Mucosa of descending colon (tissue), 3 donors: ENCODE data around the gene GNAO1. TPM values are rescaled to one million over a fixed set of nuclear protein-coding genes. Genes with fewer than 3 reads are reported as not detected.

Source experiments
- ATAC-seq: fragments of 200-7000 bp; cut with Tn5 transposase; one replicate; pipeline ENCODE4 v1.9.1; 2020; ENCODE audit warnings: mild to moderate bottlenecking, moderate library complexity
- DNase-seq, 3 donors: peaks; one replicate each; pipeline ENCODE4 v3.0.0-alpha.2; 2020
- H3K36me3 ChIP-seq: fragments of 200-600 bp; one replicate; pipeline ENCODE4 v1.8.0; 2021; ENCODE audit warnings: low read depth, mild to moderate bottlenecking
- H3K4me1 ChIP-seq: fragments of 200-600 bp; one replicate; pipeline ENCODE4 v1.8.0; 2021; ENCODE audit warnings: low read depth, mild to moderate bottlenecking
- H3K4me3 ChIP-seq: fragments of 200-600 bp; one replicate; pipeline ENCODE4 v1.8.0; 2021; ENCODE audit warnings: mild to moderate bottlenecking
- H3K9me3 ChIP-seq: fragments of 200-600 bp; one replicate; pipeline ENCODE4 v1.8.0; 2021; ENCODE audit warnings: mild to moderate bottlenecking
- intact Hi-C, 2 donors: fragments of 100-400 bp; cut with DNase I in 1 of 2; cut with micrococcal nuclease in 1 of 2; formaldehyde crosslinking; loops; one replicate each; pipeline versions ENCODE4 v1.11.0 to v1.11.1; 2022; cut with DNase I, micrococcal nuclease
- total RNA-seq, 3 donors: library from RNA; stranded (reverse); fragmentation: NEBNext Ultra II Directional in 2 of 3; extraction: Animal tissue kit (Norgen Biotek cat#: 25700) in 2 of 3; gene quantifications; one replicate each; pipeline versions ENCODE4 v1.2.1 to v1.2.4, GENCODE V29; 2021 to 2023
- TF ChIP-seq, protein P1 (sequence below): fragments of 200-600 bp; IDR thresholded peaks from one replicate; pipeline ENCODE4 v1.8.0; 2022; ENCODE audit warnings: antibody characterized with exemption, mild to moderate bottlenecking
- donor health status: DM: no; HTN: no; CAD: no; lungs with moderate emphysema.
- donor health status: DM: no; HTN: no; CAD: no.
- donor health status: DM: no; HTN: yes; CAD: no.

GNAO1 gene
- total RNA-seq, 3 donors from 2014 or later: 8.3 to 113 (median 9.8) TPM

DNA sequence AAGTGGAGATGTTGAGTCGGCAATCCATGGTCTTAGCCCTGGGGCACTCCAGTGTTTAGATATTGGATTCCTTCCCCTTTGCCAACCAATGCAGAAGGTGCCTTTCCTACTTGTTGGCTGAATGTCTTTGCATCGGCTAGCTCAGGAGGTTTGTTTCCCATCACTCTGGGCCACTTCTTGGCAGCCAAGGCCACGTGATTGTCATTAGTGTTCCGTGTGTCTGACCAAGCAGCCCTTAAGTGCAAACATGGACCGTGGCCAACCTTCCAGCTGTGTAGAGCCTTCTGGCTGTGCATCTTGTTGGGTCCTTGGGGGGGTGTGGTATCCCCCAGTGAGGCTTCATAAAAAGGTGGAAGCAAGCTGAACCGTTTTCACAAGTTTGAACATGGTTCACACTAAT, 66.0 kb downstream of the GNAO1 start:
- peak; percentile 55 to 65 (median 62) for DNase-seq

DNA sequence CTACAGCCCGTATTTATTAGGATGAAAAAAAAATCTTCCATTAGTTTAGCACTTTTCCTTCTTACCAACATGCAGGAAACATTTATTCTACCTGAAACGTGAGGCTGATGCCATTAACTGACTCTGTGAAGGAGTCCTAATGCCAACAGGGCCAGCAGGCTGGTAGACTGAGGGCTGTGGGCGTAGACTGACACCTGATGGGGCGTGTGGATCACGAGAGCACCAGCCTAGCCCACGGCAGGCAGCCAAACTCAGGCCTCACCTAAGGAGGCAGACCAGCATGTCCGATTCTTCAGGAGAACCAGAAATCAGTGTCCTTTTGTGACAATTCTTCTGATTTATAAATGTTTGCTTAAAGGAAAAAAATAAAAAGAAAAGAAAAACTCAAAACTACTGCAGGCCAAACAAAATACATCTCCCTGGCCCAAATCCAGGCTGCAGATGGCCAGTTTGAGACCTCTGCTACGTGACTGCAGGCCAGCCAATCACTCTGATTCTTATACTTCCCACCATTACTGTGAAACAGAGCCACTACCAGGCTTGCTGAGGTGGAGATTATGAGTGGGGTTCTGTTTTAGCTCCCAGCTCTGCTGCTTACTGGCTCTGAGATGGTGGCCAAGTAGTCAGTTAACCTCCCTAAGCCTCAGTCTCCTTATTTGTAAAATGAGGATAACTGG, 66.5 kb downstream of the GNAO1 start:
- no peak for DNase-seq
- ATAC-seq: no peak
- no peak overlapping the region for H3K4me3 ChIP-seq
- H3K4me1 ChIP-seq: peaks cover 4% of the 10 kb centered on the region
- intact Hi-C loops: no loop called here
- H3K9me3 ChIP-seq: no peaks in the 10 kb centered on the region
- no peaks in the 10 kb centered on the region for H3K36me3 ChIP-seq
- TF ChIP-seq, protein P1, sequence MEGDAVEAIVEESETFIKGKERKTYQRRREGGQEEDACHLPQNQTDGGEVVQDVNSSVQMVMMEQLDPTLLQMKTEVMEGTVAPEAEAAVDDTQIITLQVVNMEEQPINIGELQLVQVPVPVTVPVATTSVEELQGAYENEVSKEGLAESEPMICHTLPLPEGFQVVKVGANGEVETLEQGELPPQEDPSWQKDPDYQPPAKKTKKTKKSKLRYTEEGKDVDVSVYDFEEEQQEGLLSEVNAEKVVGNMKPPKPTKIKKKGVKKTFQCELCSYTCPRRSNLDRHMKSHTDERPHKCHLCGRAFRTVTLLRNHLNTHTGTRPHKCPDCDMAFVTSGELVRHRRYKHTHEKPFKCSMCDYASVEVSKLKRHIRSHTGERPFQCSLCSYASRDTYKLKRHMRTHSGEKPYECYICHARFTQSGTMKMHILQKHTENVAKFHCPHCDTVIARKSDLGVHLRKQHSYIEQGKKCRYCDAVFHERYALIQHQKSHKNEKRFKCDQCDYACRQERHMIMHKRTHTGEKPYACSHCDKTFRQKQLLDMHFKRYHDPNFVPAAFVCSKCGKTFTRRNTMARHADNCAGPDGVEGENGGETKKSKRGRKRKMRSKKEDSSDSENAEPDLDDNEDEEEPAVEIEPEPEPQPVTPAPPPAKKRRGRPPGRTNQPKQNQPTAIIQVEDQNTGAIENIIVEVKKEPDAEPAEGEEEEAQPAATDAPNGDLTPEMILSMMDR: no peak

More for the DNA sequence above, 66.0 kb downstream of the GNAO1 start:
- TF ChIP-seq, protein P1: no peak
- peak; percentile 5 for ATAC-seq
- H3K9me3 ChIP-seq: no peaks in the 10 kb centered on the region
- intact Hi-C loops: no loop called here
- H3K36me3 ChIP-seq: no peaks in the 10 kb centered on the region
- H3K4me1 ChIP-seq: no peaks in the 10 kb centered on the region
- no peak overlapping the region for H3K4me3 ChIP-seq

DNA sequence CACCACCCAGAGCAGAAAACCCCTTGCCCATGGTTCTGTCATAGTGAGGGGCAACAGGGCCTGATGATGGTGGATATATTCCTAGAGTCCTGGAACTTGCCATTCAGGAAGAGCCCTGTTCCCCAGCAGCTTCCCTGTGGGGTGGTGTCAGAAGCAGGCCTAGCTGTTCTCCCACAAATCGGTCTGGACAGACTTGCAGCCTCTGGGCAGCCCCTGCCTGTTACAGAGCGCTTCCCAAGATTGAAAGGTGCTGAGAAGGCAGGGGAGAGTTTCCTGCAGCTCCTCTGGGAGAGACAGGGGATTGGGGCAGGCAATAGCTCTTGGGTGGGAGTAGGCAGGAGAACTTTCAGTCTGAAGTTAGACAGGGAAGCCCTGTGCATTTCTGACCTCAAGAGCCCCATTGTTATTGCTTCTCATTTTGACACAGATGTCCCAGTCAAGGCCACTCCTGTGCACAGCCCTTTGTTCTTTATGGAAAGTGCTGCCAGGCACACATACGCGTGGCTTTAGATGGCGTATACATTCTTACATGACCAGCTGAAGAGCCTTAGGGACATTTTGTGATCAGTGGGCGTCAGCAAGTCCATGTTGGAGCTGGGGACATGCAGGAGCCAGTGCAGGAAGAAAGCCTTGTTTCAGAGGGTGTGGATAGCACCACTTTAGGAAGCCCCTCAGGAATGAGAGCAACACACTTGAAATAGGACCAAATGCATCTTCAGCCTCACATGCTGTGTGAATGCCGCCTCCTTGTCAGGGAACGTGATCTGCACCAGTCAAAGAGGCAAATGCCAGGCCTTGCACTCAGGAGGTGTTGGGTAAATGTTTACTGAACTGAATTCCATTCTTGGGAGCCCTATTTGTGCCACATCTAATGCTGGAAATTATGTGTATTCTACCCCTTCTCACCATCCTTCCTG, 67.5 kb downstream of the GNAO1 start:
- Histone ChIP-seq H3K4me3 (no peak overlapping the region), H3K9me3 (no peaks in the 10 kb centered on the region), H3K36me3 (no peaks in the 10 kb centered on the region), H3K4me1 (peaks cover 4% of the 10 kb centered on the region)
- TF ChIP-seq, protein P1: no peak
- intact Hi-C loops: no loop called here
- ATAC-seq: no peak
- DNase-seq: no peak

DNA sequence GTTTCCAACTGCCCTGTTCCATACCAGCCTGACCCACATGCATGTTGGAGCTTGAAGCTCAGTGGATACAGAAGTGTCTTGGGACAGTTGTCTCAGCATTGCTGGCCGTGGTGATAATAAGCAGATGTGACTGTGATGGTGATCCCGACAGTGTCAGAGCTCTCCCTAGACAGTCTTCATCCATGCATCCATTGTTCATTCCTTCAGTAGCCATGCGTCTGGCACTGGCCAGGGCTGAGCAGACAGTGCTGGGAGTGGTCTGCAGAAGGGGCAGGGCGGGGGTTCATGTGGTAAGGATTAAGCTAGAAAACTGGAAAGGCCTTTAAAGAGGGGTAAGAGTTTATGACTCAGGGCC, 68.1 kb downstream of the GNAO1 start:
- no peaks in the 10 kb centered on the region for H3K9me3 ChIP-seq
- ATAC-seq (no peak), DNase-seq (no peak)
- intact Hi-C loops: no loop called here
- no peak overlapping the region for H3K4me3 ChIP-seq
- H3K4me1 ChIP-seq: peaks cover 4% of the 10 kb centered on the region
- H3K36me3 ChIP-seq: no peaks in the 10 kb centered on the region
- TF ChIP-seq, protein P1: no peak

DNA sequence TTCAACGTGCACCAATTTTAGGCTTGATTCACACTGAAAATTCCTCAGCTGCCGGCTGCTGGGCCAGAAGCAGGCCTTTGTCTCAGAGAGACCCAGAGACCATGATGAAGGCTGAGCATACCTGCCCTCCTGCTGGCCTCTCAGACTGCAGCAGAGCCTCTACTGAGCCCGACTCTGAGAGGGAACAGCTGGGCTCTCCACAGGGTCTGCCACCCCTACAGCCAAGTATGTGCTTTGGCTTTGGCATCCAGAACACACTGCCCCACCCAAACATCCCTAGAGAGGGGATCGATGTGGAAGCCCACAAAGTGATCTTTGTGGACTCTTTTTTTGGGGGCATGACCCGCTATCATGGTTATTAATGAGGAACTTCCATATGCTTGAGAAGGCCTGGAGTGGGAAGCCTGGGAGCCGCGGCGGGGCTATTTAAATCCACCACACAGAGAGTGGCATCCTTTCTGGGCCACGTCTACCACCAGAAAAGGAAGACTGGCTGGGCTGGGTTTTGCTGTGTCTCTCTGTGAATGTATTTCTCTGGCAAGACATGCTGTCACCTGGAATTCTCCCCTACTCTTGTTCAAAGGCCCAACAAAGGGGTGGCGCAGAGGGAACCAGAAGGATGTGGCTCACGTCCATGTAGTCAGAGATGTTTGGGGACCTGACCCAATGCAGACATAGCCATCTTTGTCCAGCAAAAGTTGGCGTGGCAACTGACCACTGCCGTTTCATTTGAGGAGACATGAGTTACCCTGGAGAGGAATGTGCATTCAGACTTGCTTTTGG, 69.3 kb downstream of the GNAO1 start:
- no peak for ATAC-seq
- no peak for DNase-seq
- TF ChIP-seq, protein P1: no peak
- Histone ChIP-seq H3K4me3 (no peak overlapping the region), H3K4me1 (peaks cover 4% of the 10 kb centered on the region), H3K36me3 (no peaks in the 10 kb centered on the region), H3K9me3 (no peaks in the 10 kb centered on the region)
- intact Hi-C loops: loop anchor here in 1 of 2 donors (10.0 kb wide), 1 partner anchor 66 kb away; the partner anchor contains the start of gene GNAO1
